Fibroblast of villous mesenchyme (primary cell): ENCODE measurements around the gene EPHA2. TPM values are rescaled to one million over a fixed set of nuclear protein-coding genes. Genes with fewer than 3 reads are reported as not detected.
A peak's percentile ranks its signal among the peaks of the same experiment; 100 is the strongest.
"Not testable (repeated sequence)": the region's sequence is repeated elsewhere in the genome, so short reads cannot be mapped to it uniquely, and the experiment has no call there.

ENCODE experiments used
- DNase-seq: peaks from one replicate; pipeline ENCODE4 v3.0.0-alpha.2; 2010; ENCODE audit warnings: low read depth
- H3K4me3 ChIP-seq: 2 replicates; pipeline ENCODE4 v1.5.1; 2011; ENCODE audit warnings: low read depth, mild to moderate bottlenecking, low read length
- total RNA-seq: library from RNA; depleted of rRNA; stranded (reverse); fragments of >200 nt; gene quantifications from 2 replicates; pipeline ENCODE4 v1.2.3, GENCODE V29; 2012
- TF ChIP-seq, protein P1 (sequence below): IDR thresholded peaks from 2 replicates; pipeline ENCODE4 v1.5.1; 2012; ENCODE audit warnings: low read depth, mild to moderate bottlenecking, low read length; ENCODE audit not compliant: insufficient read depth

The EPHA2 gene
- total RNA-seq, 1 donor = 104 TPM

DNA sequence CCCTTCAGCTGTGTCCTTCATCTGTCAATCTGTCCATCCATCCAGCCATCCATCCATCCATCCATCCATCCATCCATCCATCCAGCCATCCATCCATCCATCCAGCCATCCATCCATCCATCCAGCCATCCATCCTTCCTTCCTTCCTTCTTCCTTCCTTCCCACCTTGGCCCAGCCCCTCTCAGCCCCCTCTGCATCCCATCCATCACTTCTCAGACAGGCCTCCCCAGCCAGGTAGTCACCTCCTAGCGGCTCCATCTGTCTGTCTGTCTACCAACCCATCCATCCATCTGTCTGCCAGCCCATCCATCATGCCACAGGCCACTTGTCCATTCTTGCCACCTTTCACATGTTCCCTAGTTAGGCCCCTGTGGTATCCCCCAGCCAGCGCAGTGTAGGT, 10.2 kb upstream of the EPHA2 start:
- H3K4me3 ChIP-seq = no peak overlapping the region
- DNase-seq = no peak
- TF ChIP-seq, protein P1, sequence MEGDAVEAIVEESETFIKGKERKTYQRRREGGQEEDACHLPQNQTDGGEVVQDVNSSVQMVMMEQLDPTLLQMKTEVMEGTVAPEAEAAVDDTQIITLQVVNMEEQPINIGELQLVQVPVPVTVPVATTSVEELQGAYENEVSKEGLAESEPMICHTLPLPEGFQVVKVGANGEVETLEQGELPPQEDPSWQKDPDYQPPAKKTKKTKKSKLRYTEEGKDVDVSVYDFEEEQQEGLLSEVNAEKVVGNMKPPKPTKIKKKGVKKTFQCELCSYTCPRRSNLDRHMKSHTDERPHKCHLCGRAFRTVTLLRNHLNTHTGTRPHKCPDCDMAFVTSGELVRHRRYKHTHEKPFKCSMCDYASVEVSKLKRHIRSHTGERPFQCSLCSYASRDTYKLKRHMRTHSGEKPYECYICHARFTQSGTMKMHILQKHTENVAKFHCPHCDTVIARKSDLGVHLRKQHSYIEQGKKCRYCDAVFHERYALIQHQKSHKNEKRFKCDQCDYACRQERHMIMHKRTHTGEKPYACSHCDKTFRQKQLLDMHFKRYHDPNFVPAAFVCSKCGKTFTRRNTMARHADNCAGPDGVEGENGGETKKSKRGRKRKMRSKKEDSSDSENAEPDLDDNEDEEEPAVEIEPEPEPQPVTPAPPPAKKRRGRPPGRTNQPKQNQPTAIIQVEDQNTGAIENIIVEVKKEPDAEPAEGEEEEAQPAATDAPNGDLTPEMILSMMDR = no peak

DNA sequence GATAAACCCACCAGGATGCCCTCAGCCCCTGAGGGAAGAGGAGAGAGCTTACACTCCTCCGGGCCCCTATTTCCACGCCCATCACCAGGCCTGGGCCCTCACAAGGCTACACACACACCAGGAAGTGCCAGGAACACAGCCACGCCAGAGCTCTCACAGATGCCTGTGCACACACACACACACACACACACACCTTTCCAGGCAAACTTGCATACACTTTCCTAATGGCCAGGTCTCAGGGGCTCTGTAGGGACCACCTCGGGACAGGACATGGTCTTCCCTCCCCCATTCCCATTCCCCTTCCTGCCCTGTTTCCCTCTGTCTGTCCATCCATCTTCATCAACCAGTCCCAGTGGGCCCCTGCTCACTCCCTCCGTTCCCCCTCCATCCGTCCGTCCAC, 9.7 kb upstream of the EPHA2 start:
- no peak for DNase-seq
- TF ChIP-seq, protein P1 = no peak
- H3K4me3 ChIP-seq = no peak overlapping the region

DNA sequence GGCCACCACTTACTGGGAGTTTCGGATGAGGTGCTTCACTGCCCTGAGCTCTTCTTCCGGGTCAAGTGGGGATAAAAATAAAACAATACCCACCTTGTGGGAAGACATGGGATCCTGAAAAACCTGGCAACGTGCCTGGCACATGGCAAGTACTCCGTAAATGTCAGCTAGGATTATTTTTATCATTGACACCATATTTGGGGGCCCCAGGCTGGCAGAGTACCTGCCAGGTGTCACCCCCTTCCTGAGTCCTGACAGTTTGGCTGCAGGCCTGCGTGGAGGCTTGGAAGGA, 9.2 kb upstream of the EPHA2 start:
- DNase-seq = no peak
- no peak overlapping the region for H3K4me3 ChIP-seq
- TF ChIP-seq, protein P1 = no peak

DNA sequence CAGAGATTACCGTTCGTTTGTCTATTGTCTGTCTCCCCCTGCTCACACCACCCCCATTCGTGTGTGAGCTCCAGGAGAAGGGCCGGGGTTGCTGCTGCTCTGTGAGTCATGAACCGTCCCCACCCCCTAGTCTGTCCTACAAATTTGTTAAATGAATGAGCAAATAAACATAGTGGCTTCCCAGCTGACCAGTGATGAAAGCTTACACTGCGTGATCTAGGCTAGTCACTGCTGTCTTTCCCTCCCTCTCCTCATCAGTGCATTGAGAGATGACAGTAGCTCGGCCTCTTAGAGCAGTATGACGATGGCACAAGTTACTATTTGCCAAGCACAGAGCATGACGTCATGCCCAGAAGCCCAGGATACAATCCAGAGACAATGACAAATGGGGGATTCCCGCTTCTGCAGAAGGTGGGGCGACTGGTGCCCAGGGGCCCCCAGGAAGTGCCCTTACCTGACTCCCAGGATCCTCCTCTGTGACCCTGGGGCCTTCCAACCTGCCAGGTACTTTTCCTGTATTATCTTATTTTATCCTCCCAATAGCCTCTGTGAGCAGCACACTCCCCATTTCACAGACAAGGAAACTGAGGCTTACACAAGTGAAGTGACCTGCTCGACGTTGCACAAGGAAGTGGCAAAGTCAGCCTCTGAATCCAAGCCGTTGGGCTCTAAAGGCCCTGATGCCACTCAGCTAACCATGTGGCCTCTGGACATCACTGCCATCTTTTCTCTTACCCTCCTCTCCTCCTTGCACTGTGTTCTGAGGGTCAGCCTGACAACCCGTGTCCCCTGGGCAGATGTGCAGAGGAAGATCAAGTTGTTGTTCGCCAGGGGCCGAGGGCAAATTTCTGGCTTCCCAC, 8.6 kb upstream of the EPHA2 start:
- DNase-seq = peak; percentile 96
- H3K4me3 ChIP-seq = no peak overlapping the region
- TF ChIP-seq, protein P1 = no peak

DNA sequence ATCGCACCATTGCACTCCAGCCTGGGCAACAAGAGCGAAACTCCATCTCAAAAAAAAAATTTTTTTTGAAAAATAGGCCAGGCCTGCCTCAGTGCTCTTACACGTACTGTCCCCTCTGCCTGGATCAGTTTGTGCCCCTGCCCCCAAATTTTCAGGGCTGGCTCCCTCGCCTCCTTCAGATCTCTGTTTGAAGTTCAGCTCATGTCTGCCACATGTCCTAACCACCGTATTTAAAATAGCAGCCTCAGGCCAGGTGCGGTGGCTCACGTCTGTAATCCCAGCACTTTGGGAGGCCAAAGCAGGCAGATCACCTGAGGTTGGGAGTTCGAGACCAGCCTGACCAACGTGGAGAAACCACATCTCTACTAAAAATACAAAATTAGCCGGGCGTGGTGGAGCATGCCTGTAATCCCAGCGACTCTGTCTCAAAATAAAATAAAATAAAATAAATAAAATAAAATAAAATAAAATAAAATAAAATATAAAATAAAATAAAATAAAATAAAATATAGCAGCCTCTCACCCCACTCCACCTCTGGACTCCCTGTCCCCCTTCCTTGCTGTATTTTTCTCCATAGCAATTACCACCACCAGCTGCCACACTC, 7.8 kb upstream of the EPHA2 start:
- not testable (repeated sequence) for DNase-seq, H3K4me3 ChIP-seq

DNA sequence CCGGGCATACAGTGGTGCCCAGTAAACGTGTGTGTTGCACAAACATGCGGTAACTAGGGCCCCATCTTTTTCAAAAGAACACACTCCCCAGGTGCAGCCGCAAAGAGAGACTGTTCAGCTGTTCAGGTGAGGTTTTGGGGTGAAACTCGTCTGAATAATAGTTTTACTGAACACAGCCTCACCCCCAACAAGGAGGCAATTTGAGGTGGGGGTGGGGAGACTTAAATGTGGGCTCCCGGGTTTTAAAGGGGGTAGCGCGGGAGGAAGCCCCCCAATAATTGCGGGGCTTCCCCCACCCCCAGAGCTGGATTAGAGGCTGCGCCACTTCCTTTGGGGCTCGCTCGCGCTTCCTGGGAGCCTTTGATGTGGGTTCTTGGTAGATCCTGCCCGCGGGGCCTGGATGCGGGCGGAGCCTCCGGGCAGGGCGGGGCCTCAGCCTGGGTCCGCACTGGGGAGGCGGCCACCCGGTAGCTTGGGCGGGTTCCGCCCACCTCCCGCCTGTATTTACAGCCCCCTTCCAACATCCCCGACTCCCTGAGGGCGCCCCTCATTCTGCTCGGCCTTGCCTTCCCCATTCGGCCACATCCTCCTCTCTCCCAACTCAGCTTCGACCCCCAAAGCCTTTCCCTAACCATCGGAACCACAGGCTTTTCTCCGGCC, 6.4 kb upstream of the EPHA2 start:
- DNase-seq = no peak
- H3K4me3 ChIP-seq = no peak overlapping the region
- TF ChIP-seq, protein P1 = no peak

DNA sequence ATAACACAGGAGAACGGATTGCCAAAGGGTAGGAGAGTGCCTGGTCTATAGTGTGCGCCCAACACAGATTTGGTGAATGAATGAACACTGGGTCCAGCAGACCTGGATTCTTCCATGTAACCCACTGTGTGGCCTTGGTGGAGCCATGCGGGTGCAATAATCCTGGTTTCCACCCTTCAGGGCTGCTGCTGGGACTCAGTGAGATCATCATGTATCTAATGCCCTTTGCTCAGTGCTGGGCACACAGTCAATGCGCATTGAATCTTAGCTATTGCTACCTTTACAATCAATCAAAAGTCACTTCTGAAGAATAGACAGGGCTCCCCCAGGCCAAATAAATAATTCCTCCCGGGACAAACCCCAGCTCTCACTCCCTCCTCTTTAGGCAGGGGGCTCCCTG, 5.8 kb upstream of the EPHA2 start:
- DNase-seq = no peak
- H3K4me3 ChIP-seq = no peak overlapping the region
- TF ChIP-seq, protein P1 = no peak
